ENCODE measurements around the gene RSPO1. TPM values are rescaled to one million over a fixed set of nuclear protein-coding genes. Genes with fewer than 3 reads are reported as not detected.

RSPO1 gene
- polyA plus RNA-seq, 4 donors, result 6.0 to 28.9 (median 7.0) TPM

DNA sequence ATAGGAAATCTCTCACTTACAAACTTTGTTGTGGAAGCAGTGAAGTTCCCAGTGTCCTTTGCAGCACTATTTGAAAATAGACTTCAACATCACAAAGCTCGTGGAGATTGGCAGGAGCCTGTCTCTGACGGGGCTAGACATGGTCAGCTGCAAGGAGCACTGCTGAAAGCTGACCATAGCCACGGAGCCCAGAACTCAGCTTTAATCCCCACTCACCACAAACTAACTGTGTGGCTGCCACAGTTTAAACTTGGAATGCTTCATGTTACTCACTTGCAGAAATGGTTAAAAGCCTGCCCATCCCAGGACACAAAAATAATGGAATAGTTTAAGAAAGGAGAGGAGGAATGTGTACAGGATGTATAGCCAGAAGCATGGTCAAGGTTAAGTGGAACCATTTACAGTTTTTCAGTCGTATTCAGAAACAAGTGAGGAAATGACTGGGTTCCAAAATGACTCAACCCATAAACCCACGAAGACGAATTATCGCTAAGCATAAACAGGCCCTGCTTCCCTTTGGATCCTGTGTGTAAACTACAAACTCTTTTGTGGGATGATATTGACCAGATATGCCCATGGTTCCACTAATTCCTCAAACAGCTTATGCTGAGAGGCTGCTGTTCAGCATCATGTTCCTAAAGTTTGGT lies 59.7 kb downstream of the RSPO1 start:
- no peak for DNase-seq (ENCODE audit: low read depth in 4 of 4, low spot score in 3 of 4)

DNA sequence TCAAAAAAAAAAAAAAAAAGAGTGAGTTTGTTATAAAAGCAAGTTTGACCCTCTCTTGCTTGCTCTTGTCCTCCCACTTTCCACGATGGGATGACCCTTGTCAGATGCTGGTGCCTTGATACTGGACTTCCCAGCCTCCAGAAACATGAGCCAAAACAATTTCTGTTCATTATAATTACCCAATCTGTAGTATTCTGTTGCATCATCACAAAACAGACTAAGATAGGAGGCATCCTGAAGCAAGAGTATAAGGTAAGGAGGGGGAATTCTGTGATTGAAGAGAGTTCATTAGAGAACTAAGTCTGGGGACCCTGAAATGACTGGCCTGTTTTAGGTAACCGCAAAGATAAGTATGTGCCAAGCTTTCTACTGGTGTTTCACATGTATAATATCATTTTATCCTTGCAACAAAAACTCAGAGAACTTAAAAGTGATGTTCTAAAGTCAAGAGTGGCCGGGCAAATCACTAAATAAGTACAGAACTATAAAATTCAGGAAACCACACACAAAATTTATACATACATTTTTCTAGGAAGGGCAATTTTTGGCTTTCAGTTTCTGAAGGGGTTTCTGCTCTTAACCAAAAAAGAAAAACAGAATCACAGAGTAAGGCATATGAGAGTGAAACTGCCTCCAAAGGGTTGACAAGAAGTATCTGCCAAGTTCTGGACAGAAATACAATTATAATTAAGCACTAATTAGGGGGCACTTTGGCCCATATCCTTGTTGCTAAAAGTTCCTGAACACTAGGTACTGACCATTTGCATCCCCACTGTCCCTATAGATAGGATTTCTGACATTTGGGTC lies 64.0 kb downstream of the RSPO1 start:
- no peak for DNase-seq (ENCODE audit: low read depth in 4 of 4, low spot score in 3 of 4)

- DNase-seq (ENCODE audit: low read depth in 4 of 4, low spot score in 3 of 4), result no peak
Observed at GRCh38 chr1:37567023-37567422, 67.7 kb downstream of the RSPO1 start.

DNA sequence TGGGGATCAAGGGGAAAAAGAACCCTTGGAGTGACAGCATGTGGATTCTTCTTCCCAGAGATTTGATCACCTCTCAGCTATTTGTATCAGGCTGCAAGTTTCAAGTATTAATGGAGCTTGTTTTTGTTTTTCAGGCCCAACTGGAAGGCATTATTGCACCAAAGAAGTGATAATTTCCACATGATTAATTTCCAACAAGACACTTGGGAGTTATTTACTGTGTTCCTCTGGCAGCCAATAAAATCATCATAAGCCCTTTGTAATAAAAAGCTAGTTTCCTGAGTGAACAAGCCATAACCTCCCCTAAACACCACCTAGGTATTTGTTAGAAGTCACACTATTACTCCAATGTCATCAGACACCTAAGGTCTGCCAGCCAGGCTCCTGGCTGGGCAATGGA lies 69.8 kb downstream of the RSPO1 start:
- DNase-seq (ENCODE audit: low read depth in 4 of 4, low spot score in 3 of 4), result no peak

DNA sequence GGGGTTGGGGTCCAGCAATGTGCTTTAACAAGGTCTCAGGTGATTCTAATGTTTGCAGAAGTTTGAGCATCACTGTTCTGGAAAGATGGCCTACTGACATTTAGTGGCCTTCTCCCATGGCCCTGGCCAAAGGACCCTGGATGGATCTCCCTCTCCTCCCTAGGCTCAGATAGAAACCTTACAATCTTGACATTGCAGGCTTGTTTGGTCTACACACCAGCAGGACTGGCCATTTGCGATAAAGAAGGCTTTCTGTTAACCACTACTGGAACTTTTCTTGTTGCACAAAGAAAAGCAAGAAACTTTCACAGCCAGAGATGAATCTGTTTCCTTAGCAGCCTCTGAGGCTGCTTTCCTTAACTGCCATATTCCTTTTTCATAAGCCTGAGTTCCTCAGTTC lies 71.7 kb downstream of the RSPO1 start:
- DNase-seq (ENCODE audit: low read depth in 4 of 4, low spot score in 3 of 4), result no peak

Other genes with a start within 250 kb of the RSPO1 start
- 1 to 10 TPM; 1.9 to 2.8 (median 2.4) TPM for gene ZC3H12A, start 160.3 kb downstream of the RSPO1 start, polyA plus RNA-seq (ENCODE audit: insufficient read length in 4 of 4)
- 100 to 1,000 TPM in 1 of 4 donors, 10 to 100 TPM in 3; 74.2 to 106 (median 96.7) TPM for gene MEAF6, start 120.1 kb downstream of the RSPO1 start, polyA plus RNA-seq (ENCODE audit: insufficient read length in 4 of 4)
- gene SNIP1, start 80.6 kb downstream of the RSPO1 start, polyA plus RNA-seq (ENCODE audit: insufficient read length in 4 of 4), result 10 to 100 TPM; 12.2 to 14.8 (median 14.3) TPM
- gene DNALI1, start 78.0 kb downstream of the RSPO1 start, polyA plus RNA-seq (ENCODE audit: insufficient read length in 4 of 4), result 10 to 100 TPM; 18.0 to 72.4 (median 57.8) TPM
- gene GNL2, start 39.0 kb downstream of the RSPO1 start, polyA plus RNA-seq (ENCODE audit: insufficient read length in 4 of 4), result 10 to 100 TPM; 55.5 to 85.3 (median 68.5) TPM
- gene CDCA8, start 57.6 kb upstream of the RSPO1 start, polyA plus RNA-seq (ENCODE audit: insufficient read length in 4 of 4), result 10 to 100 TPM; 14.9 to 17.0 (median 16.4) TPM
- under 1 TPM; 0.09 to 0.40 (median 0.24) TPM for gene EPHA10, start 130.2 kb upstream of the RSPO1 start, polyA plus RNA-seq (ENCODE audit: insufficient read length in 4 of 4)
- 1 to 10 TPM; 3.6 to 4.7 (median 4.3) TPM for gene MANEAL, start 159.0 kb upstream of the RSPO1 start, polyA plus RNA-seq (ENCODE audit: insufficient read length in 4 of 4)
- gene C1orf122, start 172.9 kb upstream of the RSPO1 start, polyA plus RNA-seq (ENCODE audit: insufficient read length in 4 of 4), result 10 to 100 TPM; 20.9 to 35.2 (median 23.9) TPM
- gene YRDC, start 173.3 kb upstream of the RSPO1 start, polyA plus RNA-seq (ENCODE audit: insufficient read length in 4 of 4), result 10 to 100 TPM; 12.1 to 14.3 (median 12.6) TPM
- 10 to 100 TPM in 2 of 4 donors, 1 to 10 TPM in 2; 7.7 to 10.9 (median 9.3) TPM for gene MTF1, start 224.7 kb upstream of the RSPO1 start, polyA plus RNA-seq (ENCODE audit: insufficient read length in 4 of 4)